ENCODE data around the gene USP10.
"Not testable (repeated sequence)": the region's sequence is repeated elsewhere in the genome, so short reads cannot be mapped to it uniquely, and the experiment has no call there.

Gene USP10

GRCh38 chr16:84673561-84673960, 26.2 kb upstream of the USP10 start:
- DNase-seq, result no peak

- no peak for DNase-seq
These were observed 24.4 kb upstream of the USP10 start for GRCh38 chr16:84675423-84675822.

GRCh38 chr16:84675884-84676283, 23.9 kb upstream of the USP10 start:
- no peak for DNase-seq

- DNase-seq, result no peak
These were observed 22.6 kb upstream of the USP10 start for GRCh38 chr16:84677017-84677803.

GRCh38 chr16:84677849-84678248, 22.0 kb upstream of the USP10 start:
- no peak for DNase-seq

GRCh38 chr16:84678541-84678940, 21.3 kb upstream of the USP10 start:
- DNase-seq, result no peak

GRCh38 chr16:84680165-84680842, 19.5 kb upstream of the USP10 start:
- DNase-seq, result no peak

GRCh38 chr16:84680843-84681629, 18.8 kb upstream of the USP10 start:
- no peak for DNase-seq

GRCh38 chr16:84683691-84684591, 15.9 kb upstream of the USP10 start:
- no peak for DNase-seq

- DNase-seq, result no peak
These were observed 15.2 kb upstream of the USP10 start for GRCh38 chr16:84684592-84684965.

GRCh38 chr16:84685210-84685609, 14.6 kb upstream of the USP10 start:
- no peak for DNase-seq

GRCh38 chr16:84686707-84687298, 13.0 kb upstream of the USP10 start:
- DNase-seq, result no peak

- DNase-seq, result peak in 1 of 2 donors; percentile 36
These were observed 12.1 kb upstream of the USP10 start for GRCh38 chr16:84687715-84688114.

GRCh38 chr16:84688163-84688562, 11.6 kb upstream of the USP10 start:
- not testable (repeated sequence) for DNase-seq

GRCh38 chr16:84689111-84689510, 10.7 kb upstream of the USP10 start:
- DNase-seq, result no peak

GRCh38 chr16:84690088-84690819, 9.5 kb upstream of the USP10 start:
- no peak for DNase-seq

GRCh38 chr16:84692451-84693214, 7.2 kb upstream of the USP10 start:
- no peak for DNase-seq

- DNase-seq, result not testable (repeated sequence)
These were observed 5.9 kb upstream of the USP10 start for GRCh38 chr16:84693869-84694268.

GRCh38 chr16:84694980-84695379, 4.8 kb upstream of the USP10 start:
- no peak for DNase-seq

- DNase-seq, result peak in 1 of 2 donors; percentile 14
These were observed 571 bp upstream of the USP10 start for GRCh38 chr16:84699147-84699711.

All from CD4-positive, alpha-beta T cell treated with Interleukin-4 for 1 hour (primary cell).